ENCODE measurements around the gene IGHMBP2. TPM values are rescaled to one million over a fixed set of nuclear protein-coding genes. Genes with fewer than 3 reads are reported as not detected.

Gene IGHMBP2
- total and polyA plus RNA-seq, 9 of the 15 experiments (the other 6 are each of a cell fraction or from before 2014, with no cell fraction given): 1.6 to 24.8 (median 14.5) TPM

DNA sequence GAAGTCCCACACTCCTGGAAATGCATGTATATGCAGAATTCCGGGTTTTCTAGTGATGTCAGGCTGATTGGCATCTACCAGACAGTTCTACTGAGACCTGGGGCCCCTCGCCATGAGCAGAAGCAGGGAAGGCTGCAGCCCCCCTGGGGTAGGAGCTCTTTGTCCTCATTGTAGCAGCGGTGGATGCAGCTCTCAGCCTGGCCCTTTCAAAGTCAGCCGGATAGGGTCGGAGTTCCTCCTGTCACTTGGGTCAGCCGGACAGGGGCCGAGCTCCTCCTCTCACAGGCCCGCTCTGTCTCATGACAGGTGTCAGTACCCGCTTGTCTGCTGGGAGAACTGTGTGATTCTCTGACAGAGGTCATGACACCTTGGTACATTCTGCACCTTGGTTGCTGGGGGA is 47.1 kb downstream of the IGHMBP2 start (continued):
- TF ChIP-seq, protein P1, sequence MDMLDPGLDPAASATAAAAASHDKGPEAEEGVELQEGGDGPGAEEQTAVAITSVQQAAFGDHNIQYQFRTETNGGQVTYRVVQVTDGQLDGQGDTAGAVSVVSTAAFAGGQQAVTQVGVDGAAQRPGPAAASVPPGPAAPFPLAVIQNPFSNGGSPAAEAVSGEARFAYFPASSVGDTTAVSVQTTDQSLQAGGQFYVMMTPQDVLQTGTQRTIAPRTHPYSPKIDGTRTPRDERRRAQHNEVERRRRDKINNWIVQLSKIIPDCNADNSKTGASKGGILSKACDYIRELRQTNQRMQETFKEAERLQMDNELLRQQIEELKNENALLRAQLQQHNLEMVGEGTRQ (CRISPR knock-in tag; IDR thresholded peaks at IDR 0.05): no peak

DNA sequence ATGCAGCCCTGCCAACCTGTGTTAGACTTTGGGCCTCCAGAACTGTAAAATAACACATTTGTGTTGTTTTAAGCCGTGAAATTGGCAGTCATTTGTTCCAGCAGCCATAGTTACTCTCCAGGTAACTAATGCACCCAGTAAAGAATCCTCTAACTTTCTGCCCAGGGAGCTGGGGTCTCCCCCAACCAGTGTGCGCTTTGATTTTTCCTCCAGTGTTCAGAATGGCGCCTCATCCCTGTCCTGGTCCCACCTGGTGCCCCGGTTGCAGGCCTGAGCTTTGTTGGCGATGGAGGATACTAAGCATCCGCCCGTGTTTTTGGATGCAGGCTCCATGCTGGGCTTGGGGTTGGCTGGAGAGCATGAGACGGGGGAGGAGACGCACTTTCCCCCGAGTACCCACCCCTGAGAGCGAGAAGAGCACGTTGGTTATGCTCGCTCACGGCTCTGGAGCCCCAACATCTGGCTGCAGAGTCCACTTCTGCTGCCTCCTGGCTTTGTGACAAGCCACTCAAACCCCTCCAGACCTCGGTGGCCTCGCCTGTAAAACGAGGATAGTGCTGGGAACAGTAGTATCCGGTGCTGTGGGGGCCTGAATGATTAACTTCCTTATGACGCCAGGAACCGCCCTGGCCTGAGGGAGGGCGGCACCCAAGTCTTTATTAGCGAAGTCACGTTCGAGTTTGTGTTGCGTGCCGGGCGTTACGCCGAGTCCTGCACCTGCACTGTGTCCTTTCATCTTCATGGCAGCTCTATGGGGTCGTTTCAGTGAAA is 51.3 kb downstream of the IGHMBP2 start:
- H4K20me1 ChIP-seq (replicated peaks; ENCODE audit: control insufficient read depth, insufficient read depth, low read length): no peaks in the 10 kb centered on the region; the same call in 1 of the 2 replicates
- in situ Hi-C loops (cut with MboI): no loop called here
- H3K9me3 ChIP-seq (replicated peaks; ENCODE audit: control insufficient read depth, insufficient read depth, low read depth, low read length): no peaks in the 10 kb centered on the region
- POLR2A ChIA-PET: interaction anchor here (0.5 to 1.0 kb wide), 4 partner anchors 14 to 941 kb away, joined by 3 to 7 read pairs (median 4); no protein-coding TSS in a partner anchor
- H3K4me2 ChIP-seq (ENCODE audit: insufficient read depth, low read length): peak overlapping the region; percentile 51
- H3K27ac ChIP-seq (ENCODE audit: extremely low read depth, low read depth, low read length): no peak overlapping the region
- FAIRE-seq (peak; percentile 70), ATAC-seq (peak; percentile 90), DNase-seq (ENCODE audit: extremely low read depth in 1 of 4, low spot score in 3 of 4) (peak; percentile 55 to 67 (median 60))
- H3K9ac ChIP-seq (ENCODE audit: insufficient read depth in 1 of 2, low read depth in 2 of 2, low read length in 2 of 2): peak overlapping the region in 1 of 2 experiments; percentile 75; a peak in 2 of 4 replicates
- 28% methylated on average over 30 of the region's 30 CpGs for WGBS (ENCODE audit: insufficient coverage, low coverage, missing lambda C conversion rate)
- no peaks in the 10 kb centered on the region for H3K79me2 ChIP-seq (ENCODE audit: control insufficient read depth, insufficient read depth, low read length)
- peaks cover 8 to 18% of the 10 kb centered on the region in 2 experiments; a peak in 4 of 5 replicates for H3K4me1 ChIP-seq (replicated peaks in 1 of 2; ENCODE audit: control insufficient read depth in 2 of 2, insufficient read depth in 2 of 2, low read length in 2 of 2)
- H3K9me1 ChIP-seq (ENCODE audit: control insufficient read depth, insufficient read depth, low read length): no peaks in the 10 kb centered on the region
- intact Hi-C loops (cut with micrococcal nuclease): loop anchor here (1.0 kb wide), 1 partner anchor 133 kb away; no protein-coding TSS in a partner anchor
- no peak overlapping the region for H3K4me3 ChIP-seq
- H2AFZ ChIP-seq (ENCODE audit: low read depth, low read length): peak overlapping the region; percentile 17
- CTCF ChIA-PET (ENCODE audit: low intra/inter-chr PET ratio): no interaction called here
- H3K27me3 ChIP-seq (ENCODE audit: control insufficient read depth in 2 of 2, insufficient read depth in 2 of 2, low read length in 2 of 2): peaks cover 8 to 31% of the 10 kb centered on the region in 2 experiments; a peak in 4 of 5 replicates
- H3K36me3 ChIP-seq (ENCODE audit: control insufficient read depth, insufficient read depth, low read length): no peaks in the 10 kb centered on the region
- no TSS peak for BruUV-seq (replicated peaks)
- TF ChIP-seq ZKSCAN8 (CRISPR knock-in tag; IDR thresholded peaks at IDR 0.05) (no peak), CXXC5 (CRISPR knock-in tag; IDR thresholded peaks at IDR 0.05) (peak; percentile 69), DPF2 (IDR thresholded peaks at IDR 0.05) (0 out of 2 replicates have a peak, but pooled peaks have one; percentile 23), GABPB1 (CRISPR knock-in tag; IDR thresholded peaks at IDR 0.05) (0 out of 2 replicates have a peak, but pooled peaks have one; percentile 26), NCOR1 (IDR thresholded peaks at IDR 0.05) (0 out of 2 replicates have a peak, but pooled peaks have one; percentile 5), ZC3H4 (CRISPR knock-in tag; IDR thresholded peaks at IDR 0.05; ENCODE audit: borderline replicate concordance) (no peak), PTBP1 (IDR thresholded peaks at IDR 0.05; ENCODE audit: low read depth, low read length) (no peak), L3MBTL2 (IDR thresholded peaks at IDR 0.05) (peak; percentile 48; the same call in 1 of the 2 replicates), BHLHE40 (IDR thresholded peaks at IDR 0.05; ENCODE audit: low read length) (peak; percentile 95), CREB1 (IDR thresholded peaks at IDR 0.05) (no peak), CREB1 (CRISPR knock-in tag; IDR thresholded peaks at IDR 0.05) (peak; percentile 48; the same call in 1 of the 2 replicates), NR1H2 (CRISPR knock-in tag; IDR thresholded peaks at IDR 0.05) (no peak), NFE2 (IDR thresholded peaks at IDR 0.05; ENCODE audit: low read depth) (0 out of 2 replicates have a peak, but pooled peaks have one; percentile 39), ATF7 (IDR thresholded peaks at IDR 0.05) (peak; percentile 46; the same call in 1 of the 2 replicates), CTBP1 (IDR thresholded peaks at IDR 0.05; ENCODE audit: borderline replicate concordance) (peak; percentile 30; the same call in 1 of the 2 replicates)
- TF ChIP-seq, protein P2, sequence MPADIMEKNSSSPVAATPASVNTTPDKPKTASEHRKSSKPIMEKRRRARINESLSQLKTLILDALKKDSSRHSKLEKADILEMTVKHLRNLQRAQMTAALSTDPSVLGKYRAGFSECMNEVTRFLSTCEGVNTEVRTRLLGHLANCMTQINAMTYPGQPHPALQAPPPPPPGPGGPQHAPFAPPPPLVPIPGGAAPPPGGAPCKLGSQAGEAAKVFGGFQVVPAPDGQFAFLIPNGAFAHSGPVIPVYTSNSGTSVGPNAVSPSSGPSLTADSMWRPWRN (IDR thresholded peaks at IDR 0.05; ENCODE audit: low read depth): 0 out of 2 replicates have a peak, but pooled peaks have one; percentile 36
